ENCODE measurements around the gene KIF3B. TPM values are rescaled to one million over a fixed set of nuclear protein-coding genes. Genes with fewer than 3 reads are reported as not detected.

Gene KIF3B
- total RNA-seq, 4 donors from 2014 or later: 26.6 to 46.5 (median 37.5) TPM

DNA sequence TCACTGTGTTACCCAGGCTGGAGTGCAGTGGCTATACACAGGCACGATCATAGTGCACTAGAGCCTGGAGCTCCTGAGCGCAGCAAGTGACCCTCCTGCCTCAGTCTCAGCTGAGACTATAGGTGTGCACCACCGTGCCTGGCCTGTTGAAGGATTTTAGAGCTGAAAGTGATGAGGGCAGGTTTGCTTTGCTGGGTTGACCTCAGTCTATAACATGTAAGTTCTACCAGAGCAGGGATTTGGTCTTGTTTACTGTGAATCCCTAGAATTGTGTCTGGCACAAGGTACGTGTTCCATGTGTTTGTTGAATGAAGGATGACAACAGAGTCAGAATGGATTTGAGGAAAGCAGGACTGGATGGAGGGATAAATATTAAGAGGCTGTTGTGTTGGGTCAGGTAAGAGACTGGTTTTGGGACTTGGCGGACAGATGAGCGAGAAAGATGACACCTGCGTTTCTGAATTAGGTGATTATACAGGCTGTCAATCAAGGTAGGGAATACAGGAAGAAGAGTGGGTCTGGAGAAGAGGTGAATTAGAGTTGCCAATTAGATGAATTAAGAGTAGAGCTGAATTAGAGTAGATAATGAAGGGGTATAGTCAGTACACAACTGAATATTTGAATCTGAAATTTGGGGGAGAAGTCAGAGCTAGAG is 87.2 kb downstream of the KIF3B start:
- TF ChIP-seq POLR2A (IDR thresholded peaks at IDR 0.05) (no peak), POLR2AphosphoS5 (IDR thresholded peaks at IDR 0.05) (no peak), EP300 (IDR thresholded peaks at IDR 0.05; ENCODE audit: low read depth) (no peak)
- Histone ChIP-seq H3K36me3 (no peaks in the 10 kb centered on the region), H3K9me3 (no peaks in the 10 kb centered on the region), H3K4me1 (peaks cover 35 to 89% (median 54%) of the 10 kb centered on the region in 4 donors), H3K4me3 (no peak overlapping the region), H3K27me3 (no peaks in the 10 kb centered on the region), H3K27ac (no peak overlapping the region)
- in situ Hi-C loops (cut with MboI; ENCODE audit: low pct_ligation_motif_present in 1 of 4, low pct_unique_long_range_greater_than_20kb in 1 of 4, low sequenced_read_pairs in 3 of 4) (loop anchor here in 1 of 4 donors (25.0 kb wide), 1 partner anchor 102 kb away; no protein-coding TSS in a partner anchor), intact Hi-C loops (cut with DNase I; ENCODE audit: low total_unique reads) (no loop called here)
- no peak for DNase-seq
- WGBS, 2 donors (ENCODE audit: low coverage in 1 of 2): 80 to 86% methylated on average over 4 to 7 of the region's 7 CpGs

DNA sequence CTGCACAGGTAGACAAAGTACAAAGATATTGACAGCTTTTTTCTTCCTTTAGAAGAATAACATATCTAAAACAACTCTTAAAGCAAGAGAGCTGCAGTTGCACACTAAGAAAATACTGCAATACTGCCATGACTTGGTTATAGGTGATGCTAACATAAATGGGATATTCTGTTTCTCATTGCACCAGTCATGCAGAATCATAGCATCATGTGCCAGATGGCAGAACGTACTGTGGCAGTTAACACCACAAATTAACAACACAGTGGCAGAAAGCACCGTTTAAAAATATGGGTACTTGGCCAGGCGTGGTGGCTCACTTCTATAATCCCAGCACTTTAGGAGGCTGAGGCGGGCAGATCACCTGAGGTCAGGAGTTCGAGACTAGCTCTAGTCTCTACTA is 88.1 kb downstream of the KIF3B start:
- no peak for TF ChIP-seq POLR2AphosphoS5 (IDR thresholded peaks at IDR 0.05)
- no peak for TF ChIP-seq POLR2A (IDR thresholded peaks at IDR 0.05)
- TF ChIP-seq EP300 (IDR thresholded peaks at IDR 0.05; ENCODE audit: low read depth): no peak
- TF ChIP-seq, protein P1, sequence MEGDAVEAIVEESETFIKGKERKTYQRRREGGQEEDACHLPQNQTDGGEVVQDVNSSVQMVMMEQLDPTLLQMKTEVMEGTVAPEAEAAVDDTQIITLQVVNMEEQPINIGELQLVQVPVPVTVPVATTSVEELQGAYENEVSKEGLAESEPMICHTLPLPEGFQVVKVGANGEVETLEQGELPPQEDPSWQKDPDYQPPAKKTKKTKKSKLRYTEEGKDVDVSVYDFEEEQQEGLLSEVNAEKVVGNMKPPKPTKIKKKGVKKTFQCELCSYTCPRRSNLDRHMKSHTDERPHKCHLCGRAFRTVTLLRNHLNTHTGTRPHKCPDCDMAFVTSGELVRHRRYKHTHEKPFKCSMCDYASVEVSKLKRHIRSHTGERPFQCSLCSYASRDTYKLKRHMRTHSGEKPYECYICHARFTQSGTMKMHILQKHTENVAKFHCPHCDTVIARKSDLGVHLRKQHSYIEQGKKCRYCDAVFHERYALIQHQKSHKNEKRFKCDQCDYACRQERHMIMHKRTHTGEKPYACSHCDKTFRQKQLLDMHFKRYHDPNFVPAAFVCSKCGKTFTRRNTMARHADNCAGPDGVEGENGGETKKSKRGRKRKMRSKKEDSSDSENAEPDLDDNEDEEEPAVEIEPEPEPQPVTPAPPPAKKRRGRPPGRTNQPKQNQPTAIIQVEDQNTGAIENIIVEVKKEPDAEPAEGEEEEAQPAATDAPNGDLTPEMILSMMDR (IDR thresholded peaks at IDR 0.05): no peak
- no peak for DNase-seq
- intact Hi-C loops (cut with DNase I; ENCODE audit: low total_unique reads): no loop called here
- no peaks in the 10 kb centered on the region for H3K36me3 ChIP-seq
- no peaks in the 10 kb centered on the region for H3K27me3 ChIP-seq
- no peak overlapping the region for H3K4me3 ChIP-seq
- peaks cover 38 to 87% (median 46%) of the 10 kb centered on the region in 4 donors for H3K4me1 ChIP-seq
- in situ Hi-C loops (cut with MboI; ENCODE audit: low pct_ligation_motif_present in 1 of 4, low pct_unique_long_range_greater_than_20kb in 1 of 4, low sequenced_read_pairs in 3 of 4): loop anchor here in 1 of 4 donors (25.0 kb wide), 1 partner anchor 103 kb away; no protein-coding TSS in a partner anchor
- 55 to 100% methylated on average over 1 to 5 of the region's 5 CpGs for WGBS, 2 donors (ENCODE audit: low coverage in 1 of 2)
- H3K9me3 ChIP-seq: no peaks in the 10 kb centered on the region
- no peak overlapping the region for H3K27ac ChIP-seq

DNA sequence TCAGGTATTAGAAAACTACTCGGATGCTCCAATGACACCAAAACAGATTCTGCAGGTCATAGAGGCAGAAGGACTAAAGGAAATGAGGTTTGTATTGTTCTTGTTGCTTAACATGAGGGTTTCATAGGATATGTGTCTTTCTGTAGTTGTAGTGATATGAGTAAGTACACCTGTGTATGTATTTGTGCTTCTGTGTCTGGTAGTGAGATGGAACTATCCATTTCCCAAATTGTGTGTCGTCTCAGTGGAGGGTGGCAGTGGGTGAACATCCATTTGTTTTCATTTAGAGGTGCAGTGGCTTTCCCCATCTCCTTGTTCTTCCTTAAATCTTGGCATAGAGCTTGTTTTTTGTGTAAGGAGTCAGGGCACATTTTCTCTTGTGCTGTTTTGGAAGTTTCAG is 88.9 kb downstream of the KIF3B start:
- no peaks in the 10 kb centered on the region for H3K9me3 ChIP-seq
- in situ Hi-C loops (cut with MboI; ENCODE audit: low pct_ligation_motif_present in 1 of 4, low pct_unique_long_range_greater_than_20kb in 1 of 4, low sequenced_read_pairs in 3 of 4) (loop anchor here in 1 of 4 donors (25.0 kb wide), 1 partner anchor 104 kb away; no protein-coding TSS in a partner anchor), intact Hi-C loops (cut with DNase I; ENCODE audit: low total_unique reads) (no loop called here)
- H3K4me3 ChIP-seq: no peak overlapping the region
- no peaks in the 10 kb centered on the region for H3K36me3 ChIP-seq
- peak overlapping the region in 1 of 4 donors; percentile 56 for H3K27ac ChIP-seq
- H3K27me3 ChIP-seq: no peaks in the 10 kb centered on the region
- DNase-seq: no peak
- TF ChIP-seq POLR2AphosphoS5 (IDR thresholded peaks at IDR 0.05): no peak
- TF ChIP-seq POLR2A (IDR thresholded peaks at IDR 0.05): no peak
- no peak for TF ChIP-seq EP300 (IDR thresholded peaks at IDR 0.05; ENCODE audit: low read depth)
- TF ChIP-seq, protein P1 (IDR thresholded peaks at IDR 0.05): no peak
- H3K4me1 ChIP-seq: peaks cover 33 to 81% (median 43%) of the 10 kb centered on the region in 4 donors
- 33 to 74% methylated on average over 1 to 2 of the region's 2 CpGs for WGBS, 2 donors (ENCODE audit: low coverage in 1 of 2)

DNA sequence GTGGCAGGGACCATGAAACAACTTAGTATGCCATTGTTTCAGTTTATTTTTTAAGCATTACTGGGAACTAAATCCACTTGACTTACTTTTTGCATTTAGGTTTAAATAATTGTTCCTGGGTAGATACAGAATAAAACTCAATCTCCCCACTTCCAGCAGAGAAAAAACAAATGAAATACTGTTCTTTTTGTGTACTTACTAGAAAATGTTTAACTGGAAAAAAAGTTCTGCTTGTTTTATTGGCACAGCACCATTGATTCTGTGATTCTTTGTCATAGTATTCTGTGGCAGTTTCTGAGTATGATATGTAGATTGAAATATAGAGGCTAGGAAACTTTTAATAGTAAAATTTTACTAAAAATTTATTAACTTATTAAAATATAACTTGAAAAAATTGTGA is 90.9 kb downstream of the KIF3B start:
- Histone ChIP-seq H3K36me3 (peaks cover 0 to 7% (median 0%) of the 10 kb centered on the region in 4 donors), H3K4me3 (no peak overlapping the region), H3K27ac (peak overlapping the region in 2 of 4 donors; percentile 28 to 56), H3K4me1 (peaks cover 22 to 63% (median 34%) of the 10 kb centered on the region in 4 donors), H3K27me3 (no peaks in the 10 kb centered on the region), H3K9me3 (no peaks in the 10 kb centered on the region)
- intact Hi-C loops (cut with DNase I; ENCODE audit: low total_unique reads) (no loop called here), in situ Hi-C loops (cut with MboI; ENCODE audit: low pct_ligation_motif_present in 1 of 4, low pct_unique_long_range_greater_than_20kb in 1 of 4, low sequenced_read_pairs in 3 of 4) (loop anchor here in 1 of 4 donors (25.0 kb wide), 1 partner anchor 106 kb away; no protein-coding TSS in a partner anchor)
- no peak for DNase-seq
- TF ChIP-seq POLR2A (IDR thresholded peaks at IDR 0.05): no peak
- TF ChIP-seq, protein P1 (IDR thresholded peaks at IDR 0.05): no peak
